HepG2 (cell line): ENCODE data around the gene IMMT. TPM values are rescaled to one million over a fixed set of nuclear protein-coding genes. Genes with fewer than 3 reads are reported as not detected.

Experiments
- ATAC-seq: fragments of 200-7000 bp; cut with Tn5 transposase; 3 replicates; pipeline ENCODE4 v1.9.1; 2020; ENCODE audit warnings: mild to moderate bottlenecking, moderate library complexity
- BruUV-seq: library from RNA; stranded (reverse); fragments of 400-500 nt; replicated peaks from 2 replicates; lab custom pipeline; 2021; lab: Mats Ljungman, UMichigan
- CTCF ChIA-PET: fragments of 300-600 bp; formaldehyde crosslinking; extraction: SDS; loops from one replicate; lab custom pipeline; 2021; ENCODE audit warnings: low total read pairs, inconsistent platforms, low intra/inter-chr PET ratio; lab: Yijun Ruan, JAX
- POLR2A ChIA-PET: fragments of 350-600 bp; sonication (Branson Sonifier 250); formaldehyde crosslinking; loops from one replicate; lab custom pipeline; 2020; ENCODE audit warnings: antibody characterized with exemption, inconsistent platforms; lab: Yijun Ruan, JAX
- DNase-seq: peaks from one replicate; pipeline ENCODE4 v3.0.0-alpha.2; 2015; ENCODE audit warnings: low spot score
- FAIRE-seq: peaks from 3 replicates; lab custom pipeline; 2011; peaks lifted over from hg19 to GRCh38; lab: Jason Lieb, UNC
- H2AFZ ChIP-seq: one replicate; pipeline ENCODE4 v1.6.1; 2011; ENCODE audit warnings: low read length, inconsistent platforms
- H3K27ac ChIP-seq: fragments of 300-600 bp; 3 replicates; pipeline ENCODE4 v1.8.0; 2011; ENCODE audit warnings: mixed run types, mild to moderate bottlenecking, mixed read lengths, low read length, inconsistent platforms; ENCODE audit not compliant: insufficient read depth; ENCODE audit errors: extremely low read length
- H3K27me3 ChIP-seq, 2 experiments: fragments of 200-600 bp in 1 of 2; 2 replicates in 1 of 2; 3 replicates in 1 of 2; pipeline versions ENCODE4 v1.6.0 to v1.8.0; 2011; ENCODE audit warnings: low read length in 2 of 2, mild to moderate bottlenecking in 2 of 2, moderate library complexity in 2 of 2, inconsistent platforms in 1 of 2; ENCODE audit not compliant: insufficient read depth in 2 of 2, control insufficient read depth in 1 of 2
- H3K36me3 ChIP-seq, 2 experiments: fragments of 200-600 bp in 1 of 2; replicated peaks in 1 of 2; 2 replicates in 1 of 2; 3 replicates in 1 of 2; pipeline versions ENCODE4 v1.5.1 to v1.8.0; 2011; ENCODE audit warnings: low read length in 2 of 2, inconsistent platforms in 1 of 2; ENCODE audit not compliant: insufficient read depth in 2 of 2, control insufficient read depth in 1 of 2
- H3K4me1 ChIP-seq: 2 replicates; pipeline ENCODE4 v1.5.1; 2012; ENCODE audit warnings: low read length, inconsistent platforms; ENCODE audit not compliant: insufficient read depth
- H3K4me2 ChIP-seq: 2 replicates; pipeline ENCODE4 v1.6.0; 2011; ENCODE audit warnings: low read depth, low read length, inconsistent platforms
- H3K4me3 ChIP-seq, 3 experiments: fragments of 200-600 bp in 1 of 3; sonication (generic), shearing (Covaris generic) in 1 of 3; replicated peaks in 1 of 3; 2 replicates each; pipeline ENCODE4 v1.5.1; 2011 to 2016; ENCODE audit warnings: low read length in 3 of 3, inconsistent platforms in 2 of 3, low read depth in 2 of 3, mild to moderate bottlenecking in 2 of 3, control low read depth in 1 of 3, mixed read lengths in 1 of 3; ENCODE audit not compliant: insufficient read depth in 1 of 3
- H3K79me2 ChIP-seq: one replicate; pipeline ENCODE4 v1.6.1; 2011; ENCODE audit warnings: low read length, inconsistent platforms; ENCODE audit not compliant: insufficient read depth
- H3K9ac ChIP-seq: 2 replicates; pipeline ENCODE4 v1.6.0; 2011; ENCODE audit warnings: mild to moderate bottlenecking, low read depth, low read length, inconsistent platforms; ENCODE audit not compliant: insufficient read depth
- H3K9me3 ChIP-seq: 2 replicates; pipeline ENCODE4 v1.5.1; 2012; ENCODE audit warnings: mild to moderate bottlenecking, low read length
- H4K20me1 ChIP-seq: 2 replicates; pipeline ENCODE4 v1.6.0; 2011; ENCODE audit warnings: inconsistent platforms, mild to moderate bottlenecking, low read length, moderate library complexity; ENCODE audit not compliant: insufficient read depth
- KLF13 ChIP-seq: sonication (generic); formaldehyde crosslinking; IDR thresholded peaks from 2 replicates; pipeline ENCODE4 v1.4.0; 2020; ENCODE audit warnings: mild to moderate bottlenecking, missing genetic modification reagents
- ZNF230 ChIP-seq: sonication (generic); formaldehyde crosslinking; IDR thresholded peaks from 2 replicates; pipeline ENCODE4 v1.4.0; 2020; ENCODE audit warnings: mild to moderate bottlenecking, missing genetic modification reagents
- ZNF567 ChIP-seq: sonication (generic); formaldehyde crosslinking; IDR thresholded peaks from 2 replicates; pipeline ENCODE4 v1.8.1; 2023; ENCODE audit warnings: mild to moderate bottlenecking, missing genetic modification reagents, borderline replicate concordance
- WGBS: methylation state at CpG from one replicate; pipeline ENCODE4 v1.1.6; 2017; ENCODE audit warnings: low lambda C conversion rate; 5-methylcytosine and 5-hydroxymethylcytosine counted together
- in situ Hi-C: cut with HindIII; loops from 2 replicates; pipeline ENCODE4 v1.10.0; 2017; ENCODE audit warnings: low pct_unique_long_range_greater_than_20kb; ENCODE audit not compliant: extremely low pct_ligation_motif_present
- intact Hi-C: fragments of 100-400 bp; cut with micrococcal nuclease; formaldehyde crosslinking; loops from one replicate; pipeline ENCODE4 v1.10.0; 2022; ENCODE audit not compliant: unreplicated experiment
- polyA plus RNA-seq, 8 experiments: library from polyadenylated mRNA; depleted of rRNA in 3 of 8; stranded (reverse) in 7 of 8; unstranded in 1 of 8; fragments of >200 nt; fragmentation: Illumina TruSeq in 4 of 8; extraction: Trizol in 4 of 8; gene quantifications; 2 replicates each; pipeline versions ENCODE4 v1.2.1 to v1.2.3, GENCODE V29; 2011 to 2016; ENCODE audit warnings: low read depth in 4 of 8, missing spikeins in 1 of 8, mixed read lengths in 1 of 8; ENCODE audit not compliant: insufficient read depth in 1 of 8
- total RNA-seq, 5 experiments: library from RNA; depleted of rRNA; stranded (reverse); fragments of >200 nt; fragmentation: Illumina TruSeq; extraction: Trizol; gene quantifications; 2 replicates each; pipeline ENCODE4 v1.2.3, GENCODE V29; 2016; ENCODE audit warnings: low read depth in 1 of 5
- TF ChIP-seq, protein P1 (sequence below): sonication (generic); formaldehyde crosslinking; IDR thresholded peaks from 2 replicates; pipeline ENCODE4 v1.5.0; 2020; ENCODE audit warnings: mild to moderate bottlenecking, missing genetic modification reagents
- TF ChIP-seq, protein P2 (sequence below): sonication (generic); formaldehyde crosslinking; IDR thresholded peaks from 2 replicates; pipeline ENCODE4 v1.5.0; 2020; ENCODE audit warnings: mild to moderate bottlenecking, missing genetic modification reagents, moderate library complexity
- TF ChIP-seq, protein P3 (sequence below): sonication (generic); formaldehyde crosslinking; IDR thresholded peaks from 2 replicates; pipeline ENCODE4 v1.9.0; 2021; ENCODE audit warnings: missing genetic modification reagents, borderline replicate concordance

IMMT gene
- total and polyA plus RNA-seq, 2 of the 13 experiments (the other 11 are each of a cell fraction or from before 2014, with no cell fraction given), result 63.5 to 119 TPM

DNA sequence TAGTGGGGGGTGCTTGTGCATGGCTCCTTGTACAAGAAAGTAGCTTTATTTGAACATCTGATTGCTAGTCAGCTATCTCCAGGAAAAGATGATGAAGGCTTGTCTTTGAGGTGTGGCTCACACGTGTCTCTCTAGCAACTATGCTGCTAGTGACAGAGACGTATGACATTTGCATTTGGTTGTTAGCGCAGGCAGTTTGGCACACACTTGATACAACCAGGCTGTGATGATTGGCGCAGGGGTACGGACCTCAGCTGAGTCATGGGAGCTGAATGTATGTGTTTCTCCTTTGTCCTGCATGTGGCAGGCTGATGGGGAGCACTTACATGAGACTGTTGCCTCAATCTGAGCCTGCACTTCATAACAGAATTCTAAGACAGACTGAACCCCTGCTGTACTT is 59.6 kb downstream of the IMMT start:
- FAIRE-seq (no peak), DNase-seq (no peak), ATAC-seq (no peak)
- ChIA-PET POLR2A (no interaction called here), CTCF (no interaction called here)
- Histone ChIP-seq H3K4me3 (no peak overlapping the region), H3K27ac (no peak overlapping the region), H3K36me3 (peaks cover 48 to 98% of the 10 kb centered on the region in 2 experiments), H3K27me3 (no peaks in the 10 kb centered on the region), H4K20me1 (no peaks in the 10 kb centered on the region), H3K9me3 (no peaks in the 10 kb centered on the region), H3K4me2 (no peak overlapping the region), H3K4me1 (peaks cover 13% of the 10 kb centered on the region), H2AFZ (no peak overlapping the region), H3K79me2 (no peaks in the 10 kb centered on the region), H3K9ac (no peak overlapping the region)
- TF ChIP-seq, protein P1, sequence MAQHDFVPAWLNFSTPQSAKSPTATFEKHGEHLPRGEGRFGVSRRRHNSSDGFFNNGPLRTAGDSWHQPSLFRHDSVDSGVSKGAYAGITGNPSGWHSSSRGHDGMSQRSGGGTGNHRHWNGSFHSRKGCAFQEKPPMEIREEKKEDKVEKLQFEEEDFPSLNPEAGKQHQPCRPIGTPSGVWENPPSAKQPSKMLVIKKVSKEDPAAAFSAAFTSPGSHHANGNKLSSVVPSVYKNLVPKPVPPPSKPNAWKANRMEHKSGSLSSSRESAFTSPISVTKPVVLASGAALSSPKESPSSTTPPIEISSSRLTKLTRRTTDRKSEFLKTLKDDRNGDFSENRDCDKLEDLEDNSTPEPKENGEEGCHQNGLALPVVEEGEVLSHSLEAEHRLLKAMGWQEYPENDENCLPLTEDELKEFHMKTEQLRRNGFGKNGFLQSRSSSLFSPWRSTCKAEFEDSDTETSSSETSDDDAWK (CRISPR knock-in tag), result no peak
- TF ChIP-seq ZNF567 (CRISPR knock-in tag) (no peak), KLF13 (CRISPR knock-in tag) (no peak), ZNF230 (CRISPR knock-in tag) (no peak)
- TF ChIP-seq, protein P2, sequence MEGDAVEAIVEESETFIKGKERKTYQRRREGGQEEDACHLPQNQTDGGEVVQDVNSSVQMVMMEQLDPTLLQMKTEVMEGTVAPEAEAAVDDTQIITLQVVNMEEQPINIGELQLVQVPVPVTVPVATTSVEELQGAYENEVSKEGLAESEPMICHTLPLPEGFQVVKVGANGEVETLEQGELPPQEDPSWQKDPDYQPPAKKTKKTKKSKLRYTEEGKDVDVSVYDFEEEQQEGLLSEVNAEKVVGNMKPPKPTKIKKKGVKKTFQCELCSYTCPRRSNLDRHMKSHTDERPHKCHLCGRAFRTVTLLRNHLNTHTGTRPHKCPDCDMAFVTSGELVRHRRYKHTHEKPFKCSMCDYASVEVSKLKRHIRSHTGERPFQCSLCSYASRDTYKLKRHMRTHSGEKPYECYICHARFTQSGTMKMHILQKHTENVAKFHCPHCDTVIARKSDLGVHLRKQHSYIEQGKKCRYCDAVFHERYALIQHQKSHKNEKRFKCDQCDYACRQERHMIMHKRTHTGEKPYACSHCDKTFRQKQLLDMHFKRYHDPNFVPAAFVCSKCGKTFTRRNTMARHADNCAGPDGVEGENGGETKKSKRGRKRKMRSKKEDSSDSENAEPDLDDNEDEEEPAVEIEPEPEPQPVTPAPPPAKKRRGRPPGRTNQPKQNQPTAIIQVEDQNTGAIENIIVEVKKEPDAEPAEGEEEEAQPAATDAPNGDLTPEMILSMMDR (CRISPR knock-in tag), result no peak
- TF ChIP-seq, protein P3, sequence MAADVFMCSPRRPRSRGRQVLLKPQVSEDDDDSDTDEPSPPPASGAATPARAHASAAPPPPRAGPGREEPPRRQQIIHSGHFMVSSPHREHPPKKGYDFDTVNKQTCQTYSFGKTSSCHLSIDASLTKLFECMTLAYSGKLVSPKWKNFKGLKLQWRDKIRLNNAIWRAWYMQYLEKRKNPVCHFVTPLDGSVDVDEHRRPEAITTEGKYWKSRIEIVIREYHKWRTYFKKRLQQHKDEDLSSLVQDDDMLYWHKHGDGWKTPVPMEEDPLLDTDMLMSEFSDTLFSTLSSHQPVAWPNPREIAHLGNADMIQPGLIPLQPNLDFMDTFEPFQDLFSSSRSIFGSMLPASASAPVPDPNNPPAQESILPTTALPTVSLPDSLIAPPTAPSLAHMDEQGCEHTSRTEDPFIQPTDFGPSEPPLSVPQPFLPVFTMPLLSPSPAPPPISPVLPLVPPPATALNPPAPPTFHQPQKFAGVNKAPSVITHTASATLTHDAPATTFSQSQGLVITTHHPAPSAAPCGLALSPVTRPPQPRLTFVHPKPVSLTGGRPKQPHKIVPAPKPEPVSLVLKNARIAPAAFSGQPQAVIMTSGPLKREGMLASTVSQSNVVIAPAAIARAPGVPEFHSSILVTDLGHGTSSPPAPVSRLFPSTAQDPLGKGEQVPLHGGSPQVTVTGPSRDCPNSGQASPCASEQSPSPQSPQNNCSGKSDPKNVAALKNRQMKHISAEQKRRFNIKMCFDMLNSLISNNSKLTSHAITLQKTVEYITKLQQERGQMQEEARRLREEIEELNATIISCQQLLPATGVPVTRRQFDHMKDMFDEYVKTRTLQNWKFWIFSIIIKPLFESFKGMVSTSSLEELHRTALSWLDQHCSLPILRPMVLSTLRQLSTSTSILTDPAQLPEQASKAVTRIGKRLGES, result no peak
- no TSS peak for BruUV-seq
- intact Hi-C loops, result no loop called here
- in situ Hi-C loops, result no loop called here
- WGBS, result 97% methylated on average over 5 of the region's 5 CpGs
